GM18907 (cell line): ENCODE measurements around the gene BIRC6.
"Not testable (repeated sequence)": the region's sequence is repeated elsewhere in the genome, so short reads cannot be mapped to it uniquely, and the experiment has no call there.

ENCODE experiments used
- ATAC-seq: cut with Tn5 transposase; IDR thresholded peaks from one replicate; pipeline ENCODE4 v1.9.1; 2021; ENCODE audit warnings: mild to moderate bottlenecking, moderate library complexity; ENCODE audit not compliant: unreplicated experiment

BIRC6 gene

GRCh38 chr2:32370942-32371341 is 14.1 kb downstream of the BIRC6 start:
- not testable (repeated sequence) for ATAC-seq

GRCh38 chr2:32372519-32373182 is 15.8 kb downstream of the BIRC6 start:
- no peak for ATAC-seq

GRCh38 chr2:32375228-32375892 is 18.5 kb downstream of the BIRC6 start:
- ATAC-seq: no peak

- no peak for ATAC-seq
Measured at GRCh38 chr2:32376756-32377155, 19.9 kb downstream of the BIRC6 start.

DNA sequence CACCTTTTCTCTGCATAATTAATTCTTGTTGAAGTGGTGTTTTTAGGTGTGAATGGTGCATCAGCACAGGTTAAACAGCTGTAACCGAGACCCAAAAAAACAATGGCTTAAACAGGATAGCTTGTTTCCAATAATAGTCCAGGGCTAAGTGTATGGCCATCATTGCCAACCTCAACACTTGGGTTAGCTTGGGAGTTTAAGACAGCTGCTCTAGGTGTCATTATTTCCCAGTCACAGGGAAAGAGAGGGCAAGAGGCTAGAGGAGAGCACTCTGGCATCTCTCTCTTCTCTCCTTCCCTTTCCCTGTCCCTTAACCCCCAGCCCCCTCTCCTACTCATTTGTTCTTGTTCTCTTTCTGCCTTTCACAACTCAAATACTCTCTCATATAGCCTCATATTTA is 21.1 kb downstream of the BIRC6 start:
- ATAC-seq: no peak

- no peak for ATAC-seq
Measured at GRCh38 chr2:32379352-32379751, 22.5 kb downstream of the BIRC6 start.

- no peak for ATAC-seq
Measured at GRCh38 chr2:32383858-32384257, 27.0 kb downstream of the BIRC6 start.

- no peak for ATAC-seq
Measured at GRCh38 chr2:32384529-32384928, 27.7 kb downstream of the BIRC6 start.

GRCh38 chr2:32386739-32387138 is 29.9 kb downstream of the BIRC6 start:
- ATAC-seq: no peak

DNA sequence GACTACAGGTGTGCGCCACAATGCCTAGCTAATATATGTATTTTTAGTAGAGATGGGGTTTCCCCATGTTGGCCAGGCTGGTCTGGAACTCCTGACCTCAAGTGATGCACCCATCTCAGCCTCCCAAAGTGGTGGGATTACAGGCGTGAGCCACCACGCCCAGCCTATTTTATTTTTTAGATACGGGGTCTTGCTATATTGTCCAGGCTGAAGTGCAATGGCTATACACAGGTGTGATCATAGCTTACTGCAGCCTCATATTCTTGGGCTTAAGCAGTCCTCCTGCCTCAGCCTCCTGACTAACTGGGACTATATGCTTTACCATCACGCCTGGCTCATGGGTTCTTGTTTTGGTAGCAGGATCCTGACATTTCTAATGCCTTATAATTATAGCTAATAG is 42.4 kb downstream of the BIRC6 start:
- no peak for ATAC-seq

- no peak for ATAC-seq
Measured at GRCh38 chr2:32402091-32402490, 45.3 kb downstream of the BIRC6 start.

DNA sequence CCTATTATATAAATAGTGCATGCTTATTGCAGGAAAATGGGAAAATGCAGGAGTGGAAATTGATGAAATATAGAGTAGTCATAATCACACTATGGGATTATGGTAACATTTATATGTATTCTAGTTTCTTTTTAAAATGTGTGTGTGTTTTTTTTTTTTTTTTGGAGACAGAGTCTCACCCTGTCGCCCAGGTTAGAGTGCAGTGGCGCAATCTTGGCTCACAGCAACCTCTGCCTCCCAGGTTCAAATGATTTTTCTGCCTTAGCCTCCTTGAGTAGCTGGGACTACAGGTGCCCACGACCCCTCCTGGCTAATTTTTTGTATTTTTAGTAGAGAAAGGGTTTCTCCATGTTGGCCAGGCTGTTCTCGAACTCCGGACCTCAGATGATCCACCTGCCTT is 47.0 kb downstream of the BIRC6 start:
- ATAC-seq: no peak

DNA sequence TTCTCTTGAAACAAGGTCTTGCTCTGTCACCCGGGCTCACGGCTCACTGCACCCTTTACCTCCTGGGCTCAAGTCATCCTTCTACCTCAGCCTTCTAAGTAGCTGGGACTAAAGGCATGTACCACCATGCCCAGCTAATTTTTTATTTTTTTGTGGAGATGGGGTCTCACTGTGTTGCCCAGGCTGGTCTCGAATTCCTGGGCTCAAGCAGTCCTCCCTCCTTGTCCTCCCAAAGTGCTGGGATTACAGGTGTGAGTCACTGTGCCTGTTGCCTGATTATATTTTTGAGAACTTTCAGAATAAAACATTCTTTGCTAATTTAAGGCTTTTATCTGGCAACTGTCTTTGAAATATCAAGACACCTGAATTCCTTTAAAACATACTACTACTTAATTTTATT is 47.9 kb downstream of the BIRC6 start:
- ATAC-seq: no peak

DNA sequence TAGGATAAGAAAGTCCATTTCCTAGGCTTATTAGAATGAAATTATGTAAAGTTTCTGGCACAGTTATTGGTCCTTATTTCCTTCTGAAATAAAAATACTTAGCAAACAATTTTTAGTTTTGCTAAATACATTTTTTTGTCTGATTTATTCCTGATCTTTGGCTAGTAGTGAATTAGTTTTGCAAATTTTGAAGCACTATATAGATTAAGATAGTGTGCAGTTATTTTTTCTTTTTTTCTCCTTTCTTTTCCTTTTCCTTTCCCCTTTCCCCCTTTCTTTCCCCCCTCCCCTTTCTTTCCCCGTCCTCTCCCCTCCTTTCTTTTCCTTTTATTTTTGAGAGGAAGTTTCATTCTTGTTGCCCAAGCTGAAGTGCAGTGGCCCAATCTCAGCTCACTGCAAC is 59.7 kb downstream of the BIRC6 start:
- ATAC-seq: no peak

DNA sequence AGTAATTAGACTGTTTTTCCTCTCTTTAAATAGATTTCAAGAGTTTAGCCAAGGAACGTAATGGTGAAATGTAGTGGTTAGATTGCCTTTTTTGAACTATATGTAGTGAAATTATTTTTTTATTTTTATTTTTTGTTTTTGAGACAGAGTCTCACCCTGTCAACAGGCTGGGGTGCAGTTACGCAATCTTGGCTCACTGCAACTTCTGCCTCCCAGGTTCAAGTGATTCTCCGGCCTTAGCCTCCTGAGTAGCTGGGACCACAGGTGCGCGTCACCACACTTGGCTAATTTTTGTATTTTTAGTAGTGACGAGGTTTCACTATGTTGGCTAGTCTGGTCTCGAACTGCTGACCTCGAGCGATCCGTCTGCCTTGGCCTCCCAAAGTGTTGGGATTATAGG is 60.8 kb downstream of the BIRC6 start:
- ATAC-seq: no peak

DNA sequence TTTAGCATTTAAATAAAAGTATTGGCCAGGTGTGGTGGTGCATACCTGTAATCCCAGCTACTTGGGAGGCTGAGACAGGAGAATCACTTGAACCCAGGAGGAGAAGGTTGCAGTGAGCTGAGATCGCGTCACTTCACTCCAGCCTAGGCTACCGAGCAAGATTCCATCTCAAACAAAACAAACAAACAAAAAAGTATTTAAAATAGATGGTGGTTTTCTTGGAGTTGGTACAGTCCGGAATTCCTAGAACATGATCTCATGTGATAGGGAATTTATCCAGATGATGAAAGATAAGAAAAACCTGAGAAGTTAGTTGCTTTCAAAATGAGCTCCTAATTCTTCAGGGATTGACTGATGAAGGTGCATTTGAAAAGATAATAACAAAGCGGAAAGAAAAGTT is 62.0 kb downstream of the BIRC6 start:
- ATAC-seq: no peak

- ATAC-seq: no peak
Measured at GRCh38 chr2:32422133-32422532, 65.3 kb downstream of the BIRC6 start.

DNA sequence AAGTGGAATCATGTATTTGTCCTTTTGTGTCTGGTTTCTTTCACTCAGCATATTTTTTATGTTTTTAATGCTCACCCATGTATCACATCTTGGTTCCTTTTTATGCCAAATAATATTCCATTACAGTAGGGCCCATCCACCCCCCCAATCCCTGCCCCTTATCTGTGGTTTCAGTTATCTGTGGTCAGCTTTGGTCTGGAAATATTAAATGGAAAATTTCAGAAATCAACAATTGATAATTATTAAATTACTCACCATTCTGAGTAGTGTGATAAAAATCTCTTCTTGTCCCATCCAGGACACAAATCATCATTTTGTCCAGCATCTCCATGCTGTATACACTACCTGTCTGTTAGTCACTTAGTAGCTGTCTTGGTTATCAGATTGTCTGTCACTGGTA is 66.7 kb downstream of the BIRC6 start:
- ATAC-seq: no peak

DNA sequence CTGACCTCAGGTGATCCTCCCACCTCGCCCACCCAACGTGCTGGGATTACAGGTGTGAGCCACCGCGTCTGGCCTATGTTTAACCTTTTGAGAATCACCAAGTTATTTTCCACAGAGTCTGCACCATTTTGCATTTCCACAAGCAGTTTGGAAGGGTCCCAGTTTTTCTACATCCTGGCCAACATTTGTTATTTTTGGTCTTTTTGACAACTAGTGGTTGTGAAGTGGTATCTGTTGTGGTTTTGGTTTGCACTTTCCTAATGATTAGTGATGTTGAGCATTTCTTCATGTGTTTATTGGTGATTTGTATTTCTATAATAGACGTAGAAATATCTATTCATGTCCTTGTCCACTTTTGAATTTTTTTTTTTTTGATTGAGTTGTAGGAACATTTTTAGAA is 67.9 kb downstream of the BIRC6 start:
- no peak for ATAC-seq

- no peak for ATAC-seq
Measured at GRCh38 chr2:32425719-32426141, 68.9 kb downstream of the BIRC6 start.

- ATAC-seq: no peak
Measured at GRCh38 chr2:32427672-32428610, 71.1 kb downstream of the BIRC6 start.

DNA sequence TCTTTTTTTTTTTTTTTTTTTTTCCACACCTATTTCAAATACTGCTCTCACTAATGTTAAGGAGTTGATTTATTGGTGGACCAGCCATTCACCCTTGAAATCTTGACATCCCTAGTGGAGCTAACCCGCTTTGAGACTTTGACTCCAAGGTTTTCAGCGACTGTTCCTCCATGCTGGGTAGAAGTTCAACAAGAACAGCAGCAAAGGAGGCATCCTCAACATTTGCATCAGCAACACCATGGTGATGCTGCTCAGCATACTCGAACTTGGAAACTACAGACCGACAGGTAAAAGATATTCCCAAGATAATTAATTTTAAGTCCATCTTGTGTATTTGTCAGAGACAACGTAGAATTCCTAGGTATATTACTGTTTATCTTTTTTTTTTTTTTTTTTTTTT is 74.0 kb downstream of the BIRC6 start:
- no peak for ATAC-seq
